Nephron (organoid): ENCODE results near the gene GTF2A2.

Experiments used
- H3K27ac Mint-ChIP-seq, 3 experiments: 2 replicates each; pipeline ENCODE4 v1.8.0; 2020; ENCODE audit warnings: mixed read lengths in 3 of 3, mild to moderate bottlenecking in 2 of 3, moderate library complexity in 1 of 3
- H3K27me3 Mint-ChIP-seq: 2 replicates; pipeline ENCODE4 v1.8.0; 2021; ENCODE audit warnings: low read depth, mild to moderate bottlenecking, moderate library complexity, mixed read lengths
- H3K36me3 Mint-ChIP-seq: 2 replicates; pipeline ENCODE4 v1.8.0; 2020; ENCODE audit warnings: low read depth, mixed read lengths
- H3K4me1 Mint-ChIP-seq: 2 replicates; pipeline ENCODE4 v1.8.0; 2020; ENCODE audit warnings: mixed read lengths
- H3K4me3 Mint-ChIP-seq, 3 experiments: 2 replicates each; pipeline ENCODE4 v1.8.0; 2020; ENCODE audit warnings: mild to moderate bottlenecking in 3 of 3, mixed read lengths in 3 of 3, moderate library complexity in 2 of 3
- H3K9me3 Mint-ChIP-seq: 2 replicates; pipeline ENCODE4 v1.8.0; 2020; ENCODE audit warnings: mixed read lengths
- CTCF ChIP-seq, 3 experiments: fragments of 200-600 bp; sonication (generic); IDR thresholded peaks; one replicate each; pipeline ENCODE4 v1.5.0; 2021; ENCODE audit warnings: antibody characterized with exemption in 3 of 3; ENCODE audit not compliant: unreplicated experiment in 3 of 3

GTF2A2 gene

GRCh38 chr15:59696332-59696731 lies 39.0 kb upstream of the GTF2A2 start:
- no peak overlapping the region for H3K27ac Mint-ChIP-seq
- H3K27me3 Mint-ChIP-seq, result peaks cover 8% of the 10 kb centered on the region
- H3K4me1 Mint-ChIP-seq, result no peaks in the 10 kb centered on the region
- H3K9me3 Mint-ChIP-seq, result no peaks in the 10 kb centered on the region
- H3K36me3 Mint-ChIP-seq, result no peaks in the 10 kb centered on the region
- H3K4me3 Mint-ChIP-seq, result no peak overlapping the region
- no peak for TF ChIP-seq CTCF (IDR thresholded peaks at IDR 0.05; ENCODE audit: unreplicated experiment in 3 of 3)

GRCh38 chr15:59694779-59695178 lies 37.5 kb upstream of the GTF2A2 start:
- H3K4me3 Mint-ChIP-seq, result no peak overlapping the region
- H3K27ac Mint-ChIP-seq, result no peak overlapping the region
- peaks cover 3% of the 10 kb centered on the region for H3K4me1 Mint-ChIP-seq
- no peaks in the 10 kb centered on the region for H3K36me3 Mint-ChIP-seq
- no peak for TF ChIP-seq CTCF (IDR thresholded peaks at IDR 0.05; ENCODE audit: unreplicated experiment in 3 of 3)
- H3K27me3 Mint-ChIP-seq, result peaks cover 3% of the 10 kb centered on the region
- no peaks in the 10 kb centered on the region for H3K9me3 Mint-ChIP-seq

GRCh38 chr15:59691194-59691805 lies 34.0 kb upstream of the GTF2A2 start:
- H3K4me1 Mint-ChIP-seq, result peaks cover 15% of the 10 kb centered on the region
- H3K4me3 Mint-ChIP-seq, result peak overlapping the region; percentile 62 to 75 (median 75)
- peak; percentile 50 to 74 (median 50) for TF ChIP-seq CTCF (IDR thresholded peaks at IDR 0.05; ENCODE audit: unreplicated experiment in 3 of 3)
- peak overlapping the region; percentile 10 to 72 (median 46) for H3K27ac Mint-ChIP-seq
- H3K27me3 Mint-ChIP-seq, result peaks cover 1% of the 10 kb centered on the region
- no peaks in the 10 kb centered on the region for H3K9me3 Mint-ChIP-seq
- H3K36me3 Mint-ChIP-seq, result peaks cover 5% of the 10 kb centered on the region

- no peaks in the 10 kb centered on the region for H3K27me3 Mint-ChIP-seq
- H3K4me3 Mint-ChIP-seq, result peak overlapping the region; percentile 97 to 100 (median 99)
- H3K36me3 Mint-ChIP-seq, result peaks cover 14% of the 10 kb centered on the region
- peak overlapping the region; percentile 75 to 99 (median 98) for H3K27ac Mint-ChIP-seq
- peaks cover 24% of the 10 kb centered on the region for H3K4me1 Mint-ChIP-seq
- H3K9me3 Mint-ChIP-seq, result no peaks in the 10 kb centered on the region
- TF ChIP-seq CTCF (IDR thresholded peaks at IDR 0.05; ENCODE audit: unreplicated experiment in 3 of 3), result no peak
Observed at GRCh38 chr15:59689626-59690236, 32.4 kb upstream of the GTF2A2 start.

- TF ChIP-seq CTCF (IDR thresholded peaks at IDR 0.05; ENCODE audit: unreplicated experiment in 3 of 3), result no peak
- H3K27me3 Mint-ChIP-seq, result no peaks in the 10 kb centered on the region
- H3K9me3 Mint-ChIP-seq, result no peaks in the 10 kb centered on the region
- peak within 1 kb of the TSS; percentile 97 to 100 (median 99) for H3K4me3 Mint-ChIP-seq
- H3K27ac Mint-ChIP-seq, result peak within 1 kb of the TSS; percentile 98 to 99 (median 98)
- H3K36me3 Mint-ChIP-seq, result peaks cover 18% of the 10 kb centered on the region
- H3K4me1 Mint-ChIP-seq, result peaks cover 24% of the 10 kb centered on the region
Observed at GRCh38 chr15:59688782-59689625, 31.7 kb upstream of the GTF2A2 start, which contains the start of gene BNIP2. TSS of gene BNIP2 (minus strand) at chr15:59689320. CDS start at chr15:59682457, 6,863 bp downstream.
